Kasumi-1 (cell line): ENCODE results near the gene PDXK.
"Not testable (repeated sequence)": the region's sequence is repeated elsewhere in the genome, so short reads cannot be mapped to it uniquely, and the experiment has no call there.

ENCODE experiments used
- DNase-seq, 2 experiments: peaks; one replicate each; lab custom pipeline; 2025; lab: John Stamatoyannopoulos, UW

PDXK gene

DNA sequence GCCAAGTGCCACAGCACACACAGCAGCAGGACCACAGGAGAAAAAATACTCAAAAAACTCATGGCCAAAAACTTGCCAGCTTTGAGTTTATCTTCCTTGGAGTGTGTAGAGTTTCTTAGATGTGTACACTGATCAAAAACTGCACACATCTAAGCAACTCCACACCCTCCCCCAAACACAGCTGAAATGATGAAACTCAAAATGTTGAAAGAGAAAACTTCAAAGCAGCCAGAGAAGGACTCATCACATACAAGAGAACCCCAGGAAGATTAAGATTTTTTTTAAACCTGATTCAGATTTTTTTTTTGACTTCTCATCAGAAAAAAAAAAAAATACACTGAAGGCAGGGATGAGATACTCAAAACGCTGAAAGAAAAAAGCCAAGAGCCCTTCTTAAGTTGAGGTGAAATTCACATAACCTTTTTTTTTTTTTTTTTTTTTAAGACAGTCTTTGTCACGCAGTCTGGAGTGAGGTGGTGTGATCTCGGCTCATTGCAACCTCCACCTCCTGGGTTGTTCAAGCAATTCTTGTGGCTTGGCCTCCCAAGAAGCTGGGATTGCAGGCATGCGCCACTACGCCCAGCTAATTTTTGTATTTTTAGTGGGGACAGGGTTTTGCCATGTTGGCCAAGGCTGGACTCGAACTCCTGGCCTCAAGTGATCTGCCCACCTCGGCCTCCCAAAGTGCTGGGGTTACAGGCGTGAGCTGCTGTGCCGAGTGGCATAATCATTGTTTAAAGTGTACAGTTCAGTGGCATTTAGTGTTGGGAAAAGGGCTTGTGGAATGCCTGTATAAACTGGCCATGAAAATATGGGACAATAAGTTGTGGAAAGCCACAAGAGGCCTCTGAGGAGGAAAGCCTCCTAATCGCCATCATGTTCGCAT lies 20.9 kb upstream of the PDXK start:
- DNase-seq, result no peak

DNA sequence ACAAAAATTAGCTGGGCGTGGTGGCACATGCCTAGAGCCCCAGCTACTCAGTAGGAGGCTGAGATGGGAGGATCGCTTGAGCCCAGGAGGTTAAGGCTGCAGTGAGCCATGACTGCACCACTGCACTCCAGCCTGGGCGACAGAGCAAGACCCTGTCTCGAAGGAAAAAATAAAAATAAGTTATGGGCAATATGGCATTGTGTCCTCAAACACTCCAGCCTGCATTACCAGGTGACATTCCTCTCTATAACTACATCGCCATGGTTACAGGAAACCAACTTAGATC lies 19.5 kb upstream of the PDXK start:
- DNase-seq, result not testable (repeated sequence)

DNA sequence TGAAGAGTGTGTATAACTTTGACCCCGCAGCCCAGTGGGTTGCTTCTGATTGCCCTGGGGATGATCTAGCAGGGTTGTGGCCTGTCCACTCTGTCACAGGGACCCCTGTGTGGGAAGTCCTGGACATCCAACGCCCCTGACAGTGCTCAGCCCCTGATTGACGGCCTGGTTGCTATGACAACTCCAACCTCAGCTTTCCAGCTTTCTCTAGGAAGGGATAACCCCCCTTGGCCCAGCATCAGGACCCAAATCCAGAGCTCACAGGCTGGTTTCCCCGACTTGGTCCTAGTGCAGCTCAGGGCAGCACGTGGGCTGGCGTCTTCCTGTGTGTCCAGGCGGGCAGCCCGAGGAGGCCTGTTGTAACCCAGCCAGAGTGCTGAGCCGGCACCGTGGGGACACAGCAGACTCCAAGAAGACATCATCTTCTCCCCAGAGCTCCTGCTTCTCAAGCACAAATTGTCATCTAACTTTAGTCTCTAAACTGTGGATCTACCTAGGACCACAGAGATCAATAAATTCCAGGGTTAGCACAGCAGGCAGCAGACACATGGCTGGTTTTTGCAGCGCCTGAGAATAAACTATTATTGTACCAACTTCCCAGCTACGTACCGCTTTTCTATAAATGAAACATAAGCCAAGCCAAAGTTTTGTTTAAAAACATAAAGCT lies 18.9 kb upstream of the PDXK start:
- DNase-seq, result no peak

DNA sequence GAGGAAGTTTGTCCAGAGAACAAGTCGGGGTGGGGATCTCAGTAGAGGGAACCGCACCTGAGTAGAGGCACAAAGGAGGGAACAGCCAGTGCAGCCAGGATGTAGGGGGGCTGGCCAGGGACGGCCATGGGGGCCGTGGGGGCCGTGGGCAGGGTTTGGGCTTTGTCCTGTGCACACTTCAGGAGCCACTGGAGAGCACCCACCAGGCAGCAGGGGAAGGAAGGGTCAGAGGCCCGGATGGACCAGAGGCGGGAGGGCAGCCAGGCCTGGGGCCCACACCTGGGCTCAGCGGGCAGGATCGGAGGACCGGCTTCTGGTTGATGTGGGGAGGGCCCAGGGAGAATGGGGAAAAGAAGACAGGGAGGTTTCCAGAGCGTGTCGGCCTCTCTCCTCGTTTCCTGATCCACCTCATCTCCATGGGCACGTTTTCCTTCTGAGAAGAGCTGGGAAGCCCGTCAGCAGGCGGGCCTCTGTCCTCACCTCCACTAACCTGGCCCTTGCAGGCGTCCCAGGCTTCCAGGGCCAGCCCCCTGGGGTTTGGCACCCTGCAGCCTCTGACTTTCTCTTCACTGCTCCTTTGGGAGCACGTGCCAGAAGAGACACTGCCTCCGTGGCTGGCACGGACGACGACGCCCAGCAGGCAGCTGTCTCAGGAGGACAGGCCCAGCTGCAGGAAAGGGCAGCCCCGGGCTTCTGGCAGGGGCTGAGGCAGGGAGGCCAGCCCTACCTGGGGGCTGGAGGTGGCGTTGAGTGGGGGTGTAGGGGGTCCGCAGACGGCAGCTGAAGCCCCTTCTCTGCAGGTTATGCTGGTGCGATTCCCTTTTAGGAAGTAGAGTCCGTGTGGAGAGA lies 16.8 kb upstream of the PDXK start:
- no peak for DNase-seq

DNA sequence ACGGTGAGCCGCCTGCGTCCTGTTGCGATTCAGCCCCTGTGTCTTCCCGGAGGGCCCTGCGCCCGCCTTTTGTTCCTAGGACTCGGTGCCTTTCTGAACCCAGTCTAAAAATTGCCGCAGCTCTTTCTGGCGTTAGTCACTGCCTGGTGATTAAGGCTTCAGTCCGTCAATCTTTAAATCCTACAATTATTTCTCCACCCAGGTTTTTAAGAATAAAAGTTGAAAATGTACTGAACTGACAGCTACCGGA lies 16.2 kb upstream of the PDXK start:
- no peak for DNase-seq

DNA sequence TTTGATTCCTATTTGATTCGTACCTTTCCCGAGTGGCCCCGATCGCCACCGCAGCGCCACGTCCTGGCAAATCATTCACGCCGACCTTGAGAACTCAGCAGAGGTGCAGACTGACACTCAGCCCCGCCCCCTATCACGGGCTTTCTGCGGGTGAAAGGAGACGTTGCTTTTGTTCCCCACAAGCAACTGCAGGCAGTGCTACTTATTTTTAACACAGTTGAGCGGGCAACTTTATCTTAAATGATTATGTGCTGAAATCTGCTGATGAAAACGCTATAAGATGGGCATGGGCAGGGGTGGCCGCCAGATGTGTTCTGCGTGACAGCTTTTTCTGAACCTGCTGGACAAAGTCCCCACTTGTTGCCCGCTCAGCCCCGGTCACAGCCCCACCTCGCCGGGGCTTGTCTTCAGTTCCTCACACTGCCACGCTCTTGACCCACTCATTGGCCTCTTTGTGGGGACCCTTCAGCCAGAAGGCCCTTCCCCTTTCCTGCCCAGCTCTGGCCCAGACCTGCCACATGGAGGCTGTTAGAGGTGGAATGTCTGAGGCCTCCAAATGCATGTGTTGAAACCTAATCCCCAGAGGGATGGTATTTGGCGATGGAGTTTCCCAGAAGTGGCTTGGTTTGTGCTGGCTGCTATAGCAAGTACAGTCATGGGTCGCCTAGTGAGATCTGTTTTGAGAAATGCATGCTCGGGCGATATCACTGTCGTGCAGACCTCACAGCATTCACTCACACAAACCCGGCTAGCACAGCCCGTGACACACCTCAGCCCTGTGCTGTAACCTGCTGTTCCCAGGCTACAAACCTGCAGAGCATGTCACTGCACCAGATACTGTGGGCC lies 15.7 kb upstream of the PDXK start:
- DNase-seq, result no peak

DNA sequence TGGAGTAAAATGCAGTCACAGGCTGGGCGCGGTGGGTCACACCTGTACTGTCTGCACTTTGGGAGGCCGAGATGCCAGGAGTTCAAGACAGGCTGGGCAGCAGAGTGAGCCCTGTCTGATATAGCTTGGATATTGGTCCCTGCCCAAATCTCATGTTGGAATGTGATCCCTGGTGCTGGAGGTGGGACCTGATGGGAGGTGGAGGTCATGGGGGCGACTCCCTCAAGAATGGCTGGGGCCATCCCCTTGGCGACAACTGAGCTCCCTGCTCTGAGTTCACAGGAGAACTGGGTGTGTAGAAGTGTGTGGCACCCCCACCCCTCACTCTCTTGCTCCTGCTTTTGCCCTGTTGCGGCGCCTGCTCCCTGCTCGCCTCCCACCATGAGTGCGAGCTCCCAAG lies 11.5 kb upstream of the PDXK start:
- DNase-seq, result no peak

DNA sequence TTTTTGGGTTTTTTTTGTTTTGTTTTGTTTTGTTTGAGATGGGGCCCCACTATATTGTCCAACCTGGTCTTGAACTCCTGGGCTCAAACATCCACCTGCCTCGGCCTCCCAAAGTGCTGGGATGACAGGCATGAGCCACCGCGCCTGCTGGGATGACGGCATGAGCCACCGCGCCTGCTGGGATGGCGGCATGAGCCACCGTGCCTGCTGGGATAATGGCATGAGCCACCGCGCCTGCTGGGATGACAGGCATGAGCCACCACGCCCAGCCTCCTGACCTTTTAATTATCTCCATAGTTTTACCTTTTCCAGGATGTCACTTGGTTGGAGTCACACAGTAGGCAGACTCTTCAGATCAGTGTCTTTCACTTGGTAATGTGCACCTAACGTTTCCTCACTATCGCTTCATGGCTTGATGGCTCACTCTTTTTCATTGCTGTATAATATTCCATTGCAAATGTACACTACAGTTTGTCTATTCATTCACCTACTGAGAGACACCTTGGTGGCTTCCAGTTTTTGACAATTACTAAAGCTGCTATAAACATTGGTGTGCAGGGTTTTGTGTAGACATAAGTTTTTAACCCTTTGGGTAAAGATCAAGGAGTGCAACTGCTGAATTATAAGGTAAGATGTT lies 10.1 kb upstream of the PDXK start:
- DNase-seq, result no peak

DNA sequence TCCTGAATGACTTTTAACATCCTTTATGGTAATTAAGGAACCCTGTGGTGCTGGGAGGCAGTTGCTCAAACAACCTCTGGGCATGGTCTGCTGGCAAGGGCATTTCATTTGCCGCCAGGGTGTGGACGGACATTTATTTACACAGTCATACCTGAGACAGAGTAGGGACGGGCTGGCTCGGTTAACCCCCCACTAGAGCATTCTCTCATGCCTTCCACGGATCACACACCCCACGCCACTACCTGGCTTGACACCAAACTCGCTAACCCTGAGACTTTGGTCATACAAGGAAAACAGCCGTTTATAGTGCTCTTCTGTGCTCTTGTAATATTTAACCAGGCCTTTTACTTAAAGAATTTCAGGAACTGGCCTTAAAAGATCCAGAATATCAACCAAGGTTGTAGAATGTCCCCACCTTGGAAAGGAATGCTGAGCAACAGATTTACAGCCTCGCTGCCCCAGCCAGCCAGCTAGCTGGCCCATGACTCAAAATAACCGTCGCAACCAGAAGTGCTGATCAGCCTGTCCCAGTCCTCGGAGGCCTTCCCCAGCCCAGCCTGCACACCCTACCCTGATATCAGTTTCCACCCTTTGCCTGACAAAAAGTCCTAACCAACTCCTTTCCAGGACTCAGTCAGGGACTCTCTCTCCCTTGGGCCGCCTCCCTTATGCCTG lies 6.5 kb upstream of the PDXK start:
- DNase-seq, result no peak

DNA sequence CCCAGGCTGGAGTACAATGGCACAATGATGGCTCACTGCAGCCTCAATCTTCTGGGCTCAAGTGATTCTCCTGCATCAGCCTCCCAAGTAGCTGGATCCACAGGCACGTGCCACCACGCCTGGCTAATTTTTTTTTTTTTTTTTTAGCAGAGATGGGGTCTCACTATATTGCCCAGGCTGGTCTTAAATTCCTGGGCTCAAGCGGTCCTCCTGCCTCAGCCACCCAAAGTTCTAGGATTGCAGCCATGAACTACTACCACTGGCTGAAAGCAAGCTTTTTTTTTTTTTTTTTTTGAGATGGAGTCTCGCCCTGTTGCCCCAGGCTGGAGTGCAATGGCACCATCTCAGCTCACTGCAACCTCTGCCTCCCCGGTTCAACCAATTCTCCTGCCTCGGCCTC lies 5.8 kb upstream of the PDXK start:
- DNase-seq, result not testable (repeated sequence)

DNA sequence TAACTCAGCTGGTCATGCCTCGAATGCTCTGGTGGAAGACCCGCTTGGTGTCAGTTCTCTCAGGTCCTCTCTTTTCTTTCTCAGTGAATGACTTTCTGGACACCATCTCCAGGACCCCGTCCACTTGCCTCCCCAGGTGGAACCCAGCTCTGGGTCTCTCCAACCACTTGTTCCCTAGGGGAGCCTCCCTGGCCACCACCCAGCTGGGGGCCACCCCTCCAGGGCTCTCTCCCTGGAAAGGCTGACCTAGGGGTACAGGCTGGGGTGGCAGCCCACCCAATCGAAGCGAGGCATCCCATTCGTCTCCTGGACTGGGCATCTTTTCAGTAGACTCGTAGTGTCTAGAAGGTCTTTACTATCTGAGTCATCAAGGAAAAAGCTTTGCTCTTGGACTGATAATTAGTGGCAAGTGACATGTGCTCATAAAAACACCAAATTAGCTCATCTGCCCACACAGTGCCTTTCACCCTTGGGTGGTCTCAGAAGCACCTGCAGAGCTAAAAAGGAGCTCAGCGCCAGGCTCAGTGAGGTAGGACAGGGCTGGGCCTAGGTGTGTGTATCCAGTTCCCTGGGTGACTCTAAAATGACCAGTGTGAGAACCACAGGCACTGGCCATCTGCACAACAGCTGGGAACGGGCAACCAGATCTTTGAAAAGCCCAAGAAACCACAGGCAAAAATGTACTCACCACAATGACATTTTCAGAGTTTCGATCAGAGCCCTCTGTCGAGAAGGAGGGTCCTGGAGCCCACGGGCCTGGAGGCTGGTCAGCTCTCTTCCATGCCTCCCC lies 2.4 kb upstream of the PDXK start:
- no peak for DNase-seq

DNA sequence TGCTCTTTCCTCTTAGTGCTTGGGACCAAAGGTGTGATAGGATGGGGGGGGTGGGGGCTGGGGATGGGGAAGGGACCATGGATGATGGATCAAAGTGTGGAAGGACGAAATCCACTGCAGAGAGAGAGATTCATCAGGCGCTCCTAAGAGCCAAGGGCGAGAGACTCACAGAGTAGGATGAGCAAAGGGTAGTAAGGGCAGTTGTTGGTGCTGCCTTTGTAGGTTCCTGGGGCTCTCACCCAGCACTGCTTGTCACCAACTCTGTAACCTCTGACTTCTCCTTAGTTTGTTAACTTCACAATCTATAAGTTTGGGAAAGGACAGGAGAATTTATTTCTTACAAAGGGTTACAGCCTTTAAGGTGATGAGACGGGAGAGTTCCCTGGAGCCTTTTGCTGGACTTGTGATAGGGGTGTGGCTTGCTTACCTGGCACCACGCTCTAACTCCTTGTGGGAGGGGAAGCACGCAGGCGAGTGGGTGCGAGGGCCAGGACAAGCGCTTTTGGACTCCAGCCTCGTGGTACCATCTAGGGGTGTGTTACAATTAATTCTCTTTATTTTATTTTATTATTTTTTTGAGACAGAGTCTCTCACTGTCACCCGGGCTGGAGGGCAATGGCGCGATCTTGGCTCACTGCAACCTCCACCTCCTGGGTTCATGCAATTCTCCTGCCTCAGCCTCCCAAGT lies 1.6 kb upstream of the PDXK start:
- DNase-seq, result no peak

DNA sequence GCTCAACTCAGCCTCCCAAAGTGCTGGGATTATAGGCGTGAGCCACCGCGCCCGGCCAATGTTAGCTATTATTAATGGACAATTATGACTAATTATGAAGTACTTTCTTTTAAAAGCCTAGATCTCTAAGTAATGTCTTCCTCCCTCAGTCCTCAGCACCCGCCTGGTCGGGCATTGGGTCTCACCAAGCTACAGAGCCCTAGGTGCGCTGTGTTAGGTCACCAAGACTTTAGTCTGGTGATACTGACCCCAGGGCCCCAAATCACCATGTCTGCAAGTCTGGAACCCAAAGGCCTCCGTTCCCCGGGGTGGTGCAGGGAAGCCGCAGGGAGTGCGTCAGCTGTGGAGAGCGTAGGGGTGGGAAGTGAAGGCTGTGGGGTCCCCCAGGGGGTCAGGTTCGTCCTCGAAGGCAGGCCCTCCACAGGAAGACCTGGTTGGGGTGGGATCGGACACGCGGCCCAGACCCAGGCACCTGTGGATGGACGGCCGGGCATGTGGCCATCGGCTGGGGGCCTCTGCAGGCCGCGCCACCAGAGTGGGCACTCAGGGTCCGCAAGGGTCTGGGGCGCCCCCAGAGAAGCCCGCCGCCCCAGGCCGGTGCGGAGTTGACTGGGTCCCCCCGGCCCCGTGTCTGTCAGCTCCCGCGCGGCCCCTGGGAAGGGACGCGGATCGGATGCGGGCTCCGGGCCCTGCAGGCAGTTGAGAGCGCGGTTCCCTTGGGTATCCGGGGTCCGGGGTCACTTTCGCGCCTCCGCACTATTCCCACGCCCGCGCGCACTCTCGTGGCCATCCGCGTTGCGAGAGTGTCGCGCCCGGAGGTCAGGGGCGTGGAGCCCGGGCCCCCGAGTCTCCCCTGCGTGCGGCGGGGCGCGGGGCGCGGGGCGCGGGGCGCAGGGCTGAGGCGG lies 710 bp upstream of the PDXK start:
- DNase-seq, result no peak

DNA sequence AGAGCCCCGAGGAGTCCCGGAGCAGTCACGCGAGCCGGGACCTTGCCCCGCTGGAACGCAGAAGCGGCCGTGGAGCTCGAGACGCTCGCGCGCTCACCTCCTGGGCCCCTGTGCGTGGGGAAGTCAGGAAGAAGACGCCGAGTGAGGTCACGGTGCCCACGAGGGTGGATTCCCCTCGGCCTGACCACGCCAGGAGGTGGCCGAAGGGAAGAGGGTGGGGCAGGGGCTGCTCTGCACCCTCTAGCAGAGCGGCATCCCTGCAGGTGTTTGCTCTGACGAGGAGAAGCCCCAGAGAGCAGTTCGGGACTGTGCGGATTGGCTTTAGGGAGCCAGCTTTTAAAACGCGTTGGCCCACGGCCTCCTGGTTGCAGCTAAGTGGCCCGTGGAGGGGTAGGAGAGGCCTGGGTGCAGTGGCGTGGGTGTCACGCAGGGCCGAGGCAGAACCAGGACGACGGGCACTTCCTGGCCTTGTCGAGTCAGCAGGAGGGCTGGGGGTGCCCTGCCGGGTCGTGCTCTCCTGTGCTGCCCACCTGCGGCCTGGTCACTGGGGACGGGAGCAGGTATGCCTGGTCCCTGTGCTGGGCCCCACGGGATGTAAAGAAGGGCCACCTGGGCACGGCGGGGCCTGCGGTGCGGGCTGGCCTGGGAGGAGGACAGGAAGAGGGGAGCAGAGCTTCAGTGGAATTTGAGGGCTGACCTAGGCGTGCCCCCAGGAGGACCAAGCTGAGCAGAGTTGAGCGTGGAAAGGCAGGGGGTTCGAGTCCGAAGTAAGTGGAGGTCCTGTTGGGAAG lies 1.0 kb downstream of the PDXK start:
- DNase-seq, result no peak

DNA sequence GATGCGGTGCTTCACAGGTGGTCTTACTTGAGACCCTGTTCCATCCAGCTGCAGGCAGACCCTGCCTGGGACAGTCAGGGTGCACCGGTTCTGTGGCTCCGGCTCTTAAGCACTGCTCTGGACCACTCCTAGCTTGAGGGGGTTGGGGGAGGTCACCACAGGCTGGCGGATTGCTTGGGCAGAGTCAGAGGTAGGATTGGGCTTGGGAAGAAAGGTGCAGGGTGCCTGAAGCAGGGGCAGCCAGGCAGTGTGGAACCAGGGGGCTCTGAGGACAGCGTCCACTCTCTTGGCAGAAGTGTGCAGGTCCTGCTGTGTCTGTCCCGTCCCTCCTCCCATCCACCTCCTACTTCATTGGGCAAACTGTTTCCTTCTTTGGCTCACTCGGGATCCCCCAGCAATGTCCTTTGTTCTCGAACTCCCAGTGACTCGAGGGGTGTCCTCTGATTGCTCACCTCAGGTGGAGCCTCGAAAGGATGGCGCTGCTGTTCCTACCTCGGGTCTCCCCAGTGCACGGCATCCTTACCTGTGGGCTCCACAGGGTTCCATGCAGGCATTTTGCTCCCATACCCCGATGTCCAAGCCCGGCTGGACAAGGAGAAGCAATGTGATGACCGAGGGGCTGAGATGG lies 1.7 kb downstream of the PDXK start:
- no peak for DNase-seq

DNA sequence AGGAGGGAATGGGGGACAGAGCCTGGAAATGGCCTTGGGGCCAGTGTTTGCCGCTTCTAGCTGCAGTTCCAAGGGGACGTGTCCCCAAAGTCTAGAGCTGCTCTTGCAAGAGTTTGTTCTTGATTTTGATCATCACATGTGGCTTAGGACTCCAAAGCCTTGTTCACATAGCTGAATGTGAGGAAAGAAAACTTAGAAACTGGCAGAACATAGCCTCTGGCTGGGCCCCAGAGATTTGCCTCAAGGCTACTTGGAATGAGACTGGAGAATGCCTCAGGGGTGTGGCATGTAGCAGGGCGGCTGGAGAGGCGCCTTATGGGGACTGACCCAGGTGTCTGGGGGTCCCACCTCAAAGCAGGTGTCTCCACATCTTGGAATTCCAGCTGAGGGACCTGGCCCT lies 2.3 kb downstream of the PDXK start:
- no peak for DNase-seq

DNA sequence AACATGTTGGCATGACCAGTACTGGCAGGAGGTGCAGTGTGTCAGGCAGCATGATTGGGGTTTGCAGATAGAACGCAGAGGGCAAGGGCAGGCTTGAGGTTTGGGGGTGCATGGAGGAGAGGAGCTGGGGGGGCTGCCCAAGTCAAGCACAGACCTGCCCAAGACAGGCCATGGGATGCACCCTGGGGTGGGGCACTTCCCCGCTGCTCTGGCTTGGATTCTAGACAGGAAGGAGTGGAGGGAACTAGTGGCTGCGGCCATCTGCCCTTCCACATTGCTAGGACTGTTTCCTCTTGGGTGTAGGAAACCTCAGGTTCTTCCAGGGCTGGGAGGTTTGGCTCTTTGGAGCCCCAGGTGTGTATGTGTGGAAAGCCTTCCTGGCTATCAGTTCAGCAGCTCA lies 3.0 kb downstream of the PDXK start:
- no peak for DNase-seq
